ENCODE measurements around the gene MMP2.

- TF ChIP-seq POLR2AphosphoS5 (IDR thresholded peaks at IDR 0.05) = peak; percentile 70 to 77
- TF ChIP-seq, protein P1, sequence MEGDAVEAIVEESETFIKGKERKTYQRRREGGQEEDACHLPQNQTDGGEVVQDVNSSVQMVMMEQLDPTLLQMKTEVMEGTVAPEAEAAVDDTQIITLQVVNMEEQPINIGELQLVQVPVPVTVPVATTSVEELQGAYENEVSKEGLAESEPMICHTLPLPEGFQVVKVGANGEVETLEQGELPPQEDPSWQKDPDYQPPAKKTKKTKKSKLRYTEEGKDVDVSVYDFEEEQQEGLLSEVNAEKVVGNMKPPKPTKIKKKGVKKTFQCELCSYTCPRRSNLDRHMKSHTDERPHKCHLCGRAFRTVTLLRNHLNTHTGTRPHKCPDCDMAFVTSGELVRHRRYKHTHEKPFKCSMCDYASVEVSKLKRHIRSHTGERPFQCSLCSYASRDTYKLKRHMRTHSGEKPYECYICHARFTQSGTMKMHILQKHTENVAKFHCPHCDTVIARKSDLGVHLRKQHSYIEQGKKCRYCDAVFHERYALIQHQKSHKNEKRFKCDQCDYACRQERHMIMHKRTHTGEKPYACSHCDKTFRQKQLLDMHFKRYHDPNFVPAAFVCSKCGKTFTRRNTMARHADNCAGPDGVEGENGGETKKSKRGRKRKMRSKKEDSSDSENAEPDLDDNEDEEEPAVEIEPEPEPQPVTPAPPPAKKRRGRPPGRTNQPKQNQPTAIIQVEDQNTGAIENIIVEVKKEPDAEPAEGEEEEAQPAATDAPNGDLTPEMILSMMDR (IDR thresholded peaks at IDR 0.05) = no peak
- peak; percentile 12 for TF ChIP-seq POLR2A (IDR thresholded peaks at IDR 0.05; ENCODE audit: low read depth)
- TF ChIP-seq EP300 (IDR thresholded peaks at IDR 0.05) = no peak
Measured at GRCh38 chr16:55480228-55480655, 1.2 kb downstream of the MMP2 start.

Measured in esophagus muscularis mucosa (tissue), 4 donors.